HCEC 1CT (cell line): ENCODE results near the gene SMIM32.

Experiments
- DNase-seq: peaks from one replicate; pipeline ENCODE4 v3.0.0-alpha.2; 2017

The SMIM32 gene

DNA sequence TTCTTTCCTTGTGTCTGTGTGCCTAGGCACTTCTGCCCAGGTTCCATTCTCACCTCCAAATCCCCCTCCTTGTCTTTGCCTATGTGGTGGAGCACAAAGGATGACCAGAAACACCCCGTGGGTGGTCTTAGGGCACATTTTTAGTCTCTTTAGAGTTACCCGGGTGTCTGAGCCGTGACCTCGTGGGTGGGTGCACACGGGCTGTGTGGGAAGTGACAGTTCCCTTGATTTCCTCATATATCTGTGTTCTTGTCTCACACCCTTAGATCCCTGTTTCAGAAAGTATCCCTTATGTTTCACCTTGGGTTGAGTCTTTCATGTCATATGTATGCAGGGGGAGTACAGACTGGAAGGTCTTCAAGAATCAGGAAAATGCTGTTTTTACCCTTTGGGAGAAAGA, 13.4 kb upstream of the SMIM32 start:
- DNase-seq = no peak

DNA sequence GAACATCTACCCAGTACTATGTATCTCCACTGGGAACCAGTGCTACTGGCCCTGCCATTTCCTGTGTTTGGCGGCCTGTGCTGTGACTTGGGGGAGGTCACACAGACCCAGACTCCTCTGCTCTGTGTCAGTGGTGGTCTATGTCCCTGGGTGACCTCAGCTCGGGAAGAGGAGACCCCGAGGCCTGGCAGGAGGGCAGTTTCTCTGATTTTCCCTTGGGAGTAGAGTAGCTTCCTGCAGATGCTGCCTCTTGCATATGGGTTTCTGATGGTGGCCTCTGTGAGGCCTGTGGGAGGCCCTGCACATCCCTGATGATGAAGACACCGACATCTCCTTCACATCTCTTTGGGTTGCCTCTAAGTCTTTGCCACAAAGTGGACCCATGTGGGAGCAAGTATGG, 13.0 kb upstream of the SMIM32 start:
- DNase-seq = no peak

DNA sequence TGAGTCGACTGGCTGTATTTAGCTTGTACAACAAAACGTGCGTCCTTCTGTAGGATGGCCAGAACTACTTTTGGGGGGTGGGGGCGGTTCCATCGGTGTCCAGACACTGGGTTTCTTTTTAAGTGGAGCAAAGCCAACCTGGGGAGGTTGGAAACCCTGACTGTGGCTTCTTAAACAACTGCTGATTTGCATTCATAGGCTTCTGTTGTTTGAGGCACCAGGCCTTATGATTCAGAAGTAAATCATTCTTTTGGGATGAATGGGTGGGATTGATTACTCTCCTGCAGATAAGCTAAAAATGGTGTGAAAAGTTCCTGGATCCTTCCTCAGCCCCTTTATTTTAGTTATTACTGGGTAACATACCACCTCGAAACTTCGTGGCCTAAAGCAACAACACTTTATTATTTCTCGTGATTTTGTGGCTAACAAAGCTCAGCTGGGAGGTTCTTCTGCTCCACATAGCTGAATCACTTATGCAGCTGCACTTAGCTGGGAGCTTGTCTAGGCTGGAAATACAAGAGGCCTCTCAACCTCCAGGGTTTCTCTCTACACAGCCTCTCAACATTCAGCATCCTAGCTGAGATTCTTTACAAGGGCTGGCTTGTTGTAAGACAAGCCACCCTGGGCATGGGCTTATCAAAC, 12.2 kb upstream of the SMIM32 start:
- no peak for DNase-seq

- DNase-seq = no peak
These were observed 10.5 kb upstream of the SMIM32 start for GRCh38 chr5:136203303-136203922.

DNA sequence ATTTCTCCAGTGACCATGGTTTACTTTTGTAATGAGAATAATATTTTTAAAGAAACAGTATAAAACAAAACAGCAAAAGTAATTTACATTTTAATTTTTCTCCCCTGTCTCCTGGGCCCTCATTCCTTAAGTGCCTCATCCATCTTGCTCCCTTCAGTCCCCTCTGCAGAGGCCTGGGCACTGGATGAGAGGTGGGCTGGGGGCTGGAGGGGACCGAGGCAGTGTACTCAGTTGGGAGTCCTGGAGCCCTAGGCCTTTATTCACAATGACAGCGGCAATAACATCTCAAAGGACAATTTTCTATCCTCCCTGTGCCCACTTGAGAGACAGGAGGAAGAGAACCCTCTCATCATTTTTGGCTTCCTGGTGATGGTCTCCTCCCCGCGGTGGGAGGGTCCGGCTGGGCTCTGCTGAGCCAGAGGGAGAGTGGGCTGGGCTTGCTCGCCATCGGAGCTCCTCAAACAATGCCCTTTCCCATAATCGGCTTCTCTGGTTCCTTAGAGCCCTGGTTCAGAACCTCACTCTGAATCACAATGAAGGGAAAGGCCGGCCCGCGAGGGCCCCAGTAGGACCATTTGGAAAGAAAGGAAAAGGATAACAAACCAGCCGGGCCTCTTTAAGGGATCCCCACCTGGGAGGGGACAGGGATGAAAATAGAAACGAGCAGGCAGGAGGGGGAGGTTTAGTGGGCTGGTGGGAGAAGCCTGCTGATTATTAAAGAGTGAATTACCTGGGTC, 9.7 kb upstream of the SMIM32 start:
- DNase-seq = no peak

- no peak for DNase-seq
These were observed 8.9 kb upstream of the SMIM32 start for GRCh38 chr5:136201870-136202269.

GRCh38 chr5:136200761-136201160, 7.8 kb upstream of the SMIM32 start:
- no peak for DNase-seq

- no peak for DNase-seq
These were observed 7.2 kb upstream of the SMIM32 start for GRCh38 chr5:136200130-136200529.

- no peak for DNase-seq
These were observed 6.4 kb upstream of the SMIM32 start for GRCh38 chr5:136199408-136199807.

DNA sequence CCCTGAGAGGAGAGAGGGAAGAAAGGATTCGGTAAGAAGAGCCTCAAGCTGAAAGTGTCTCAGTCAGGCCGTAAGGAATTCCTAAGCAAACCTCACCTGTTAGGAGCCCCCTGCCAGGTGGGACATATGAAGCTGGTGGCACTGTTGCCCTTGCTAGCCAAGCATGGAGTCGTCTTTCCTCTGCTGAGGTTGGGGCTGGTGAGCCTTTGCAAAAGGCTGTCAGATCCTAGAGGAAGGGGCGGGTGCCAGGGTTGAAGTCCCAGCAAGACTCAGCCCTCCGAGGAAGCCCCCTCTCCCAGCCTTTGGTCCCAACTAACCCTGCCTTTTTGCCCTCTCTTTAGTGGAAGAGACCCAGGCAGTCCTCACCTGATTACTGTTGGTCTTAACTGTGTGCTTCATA, 5.5 kb upstream of the SMIM32 start:
- no peak for DNase-seq

DNA sequence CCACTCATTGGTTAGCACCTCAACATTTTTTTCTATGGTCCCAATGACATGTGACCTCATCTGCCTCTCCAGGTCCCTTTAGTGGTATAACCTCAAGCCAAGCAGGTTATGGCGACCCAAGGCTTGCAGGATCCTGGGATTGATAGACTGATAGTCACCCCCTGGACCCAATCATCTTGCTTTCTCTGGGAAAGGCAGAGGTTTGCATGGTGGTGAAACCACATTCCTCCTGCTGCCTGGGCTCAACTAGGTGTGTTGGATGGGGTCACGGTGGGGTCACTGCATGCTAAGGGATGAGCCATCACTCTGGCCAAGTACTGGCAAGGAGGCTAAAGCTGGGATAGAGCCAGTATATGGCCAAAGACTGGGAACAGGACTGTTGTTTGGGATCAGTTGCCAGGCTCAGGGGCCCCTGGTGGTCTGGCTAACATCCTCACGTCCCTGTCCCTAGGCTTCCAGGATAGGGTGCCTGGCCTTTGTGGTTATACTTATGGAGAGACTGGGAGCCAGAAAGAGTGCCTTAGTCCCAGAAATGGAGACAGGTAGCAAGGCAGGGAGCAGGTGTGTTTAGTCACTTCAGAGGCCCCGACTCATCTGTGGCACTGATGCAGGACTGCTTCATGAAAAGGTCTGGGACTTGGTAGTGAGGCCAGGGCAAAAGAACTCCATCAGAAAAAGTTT, 4.6 kb upstream of the SMIM32 start:
- DNase-seq = no peak

DNA sequence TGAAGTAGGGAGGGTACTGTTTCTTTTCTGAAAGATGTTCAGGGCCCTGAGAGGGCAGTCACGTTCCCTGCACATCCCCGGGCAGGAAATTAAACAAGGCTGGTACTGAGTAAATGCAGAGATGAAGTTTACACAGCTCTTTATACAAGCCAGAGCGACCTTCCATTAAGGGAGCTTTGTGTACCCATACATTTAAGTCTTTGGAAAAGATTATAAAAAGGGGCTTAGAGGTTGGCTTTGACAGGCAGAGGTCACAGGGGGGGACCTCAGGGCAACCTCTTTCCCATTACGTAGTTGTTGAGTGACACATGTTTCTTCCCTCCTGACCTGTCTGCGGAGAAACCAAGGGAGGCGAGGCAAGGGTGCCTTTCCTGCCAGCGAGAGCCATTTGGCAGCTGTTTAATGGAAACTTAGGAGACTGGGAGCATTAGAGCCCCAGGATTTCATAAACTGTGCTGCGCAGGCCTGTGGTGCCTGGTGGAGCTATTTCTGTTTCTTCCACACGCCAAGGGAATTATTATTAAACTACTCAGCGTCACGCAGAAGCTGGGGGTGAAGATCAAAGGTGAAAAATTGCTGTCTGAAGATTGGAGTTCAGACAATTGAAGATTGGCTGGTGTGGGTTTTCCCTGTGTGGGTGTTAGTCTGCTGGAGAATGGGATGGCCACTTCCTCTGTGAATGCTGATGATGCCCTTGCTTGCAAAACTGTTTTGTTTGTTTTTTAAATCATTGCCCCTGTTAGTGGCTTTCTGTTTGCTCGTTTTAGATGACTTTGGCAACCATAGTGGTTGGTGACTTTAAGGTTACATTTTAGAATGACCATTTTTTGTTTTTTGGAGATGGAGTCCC, 3.2 kb upstream of the SMIM32 start:
- no peak for DNase-seq

DNA sequence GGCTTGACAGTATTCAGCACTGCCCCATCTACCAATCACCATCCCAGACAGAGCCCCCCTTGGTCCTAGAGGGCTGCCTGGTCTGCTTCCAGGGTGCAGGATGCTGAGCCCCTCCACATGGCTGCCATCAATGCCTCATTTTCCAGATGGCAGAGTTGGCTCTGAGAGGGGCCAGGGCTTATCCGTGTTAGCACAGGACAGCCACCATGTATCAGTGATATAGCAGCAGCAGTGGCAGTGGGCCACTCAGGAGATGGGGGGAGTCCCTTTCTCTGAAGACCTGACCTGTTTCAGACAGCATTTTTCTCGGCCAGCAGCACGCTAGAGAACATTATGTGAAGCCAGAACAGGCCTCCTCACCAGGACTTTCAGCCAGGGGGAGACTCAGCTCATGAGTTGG, 1.6 kb upstream of the SMIM32 start:
- no peak for DNase-seq

DNA sequence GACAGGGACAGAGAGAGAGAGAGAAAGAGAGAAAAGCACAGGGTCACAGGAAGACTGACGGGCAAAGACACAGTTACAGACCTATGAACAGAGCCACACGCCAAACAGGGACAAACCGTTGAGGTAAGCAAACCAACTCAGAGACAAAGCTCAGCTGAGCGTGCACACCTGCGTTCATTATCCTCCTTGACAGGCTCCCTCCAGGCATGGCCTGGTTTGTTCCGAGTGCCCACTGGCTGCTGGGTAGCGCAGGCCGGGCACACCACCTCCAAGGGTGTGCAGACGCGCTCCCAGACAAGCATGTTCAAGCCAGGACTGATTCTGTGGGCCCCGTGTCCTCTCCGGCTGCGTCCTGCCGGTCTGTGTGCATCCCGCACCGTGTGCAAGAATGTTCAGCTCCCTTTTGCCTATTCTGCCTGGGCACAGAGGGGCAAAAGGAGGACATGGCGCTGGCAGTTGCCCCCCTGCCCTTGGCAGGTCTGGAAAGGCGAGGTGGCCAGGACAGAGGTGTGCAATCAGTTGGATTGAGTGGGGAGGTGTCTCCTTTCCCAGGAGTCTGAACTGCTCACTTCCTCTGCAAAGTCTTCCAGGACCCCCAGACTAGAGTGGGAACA, 467 bp upstream of the SMIM32 start:
- DNase-seq = no peak

- no peak for DNase-seq
These were observed 892 bp downstream of the SMIM32 start for GRCh38 chr5:136192015-136192525.

- no peak for DNase-seq
These were observed 1.5 kb downstream of the SMIM32 start for GRCh38 chr5:136191304-136192014.

- no peak for DNase-seq
These were observed 2.1 kb downstream of the SMIM32 start for GRCh38 chr5:136190904-136191303.

GRCh38 chr5:136190091-136190720, 2.8 kb downstream of the SMIM32 start:
- DNase-seq = no peak

DNA sequence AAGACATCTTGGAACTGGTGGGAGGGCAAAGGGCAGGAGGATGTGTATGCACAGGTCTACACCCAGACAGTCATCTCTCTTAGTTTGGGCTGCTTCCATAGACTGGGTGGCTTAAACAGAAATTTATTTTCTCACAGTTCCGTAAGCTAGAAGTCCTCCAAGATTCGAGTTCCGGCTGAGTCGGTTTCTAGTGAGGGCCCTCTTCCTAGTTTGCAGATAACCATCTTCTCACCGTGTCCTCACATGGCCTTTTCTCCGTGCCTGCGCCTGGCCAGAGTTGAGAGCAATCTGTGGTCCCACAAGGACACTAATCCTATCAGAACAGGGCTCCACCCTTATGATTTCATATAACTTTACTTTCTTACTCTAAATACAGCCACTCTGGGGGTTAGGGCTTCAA, 4.1 kb downstream of the SMIM32 start:
- no peak for DNase-seq

- DNase-seq = no peak
These were observed 6.2 kb downstream of the SMIM32 start for GRCh38 chr5:136186796-136187195.
